Activated effector memory CD4-positive, alpha-beta T cell treated with anti-CD3 and anti-CD28 coated beads, Interleukin-2, amount 50 U/mL, for 16 hours (primary cell): Measurements from ENCODE around the gene PTPN14.

ENCODE experiments used
- DNase-seq: peaks from one replicate; pipeline ENCODE4 v3.0.0-alpha.2; 2020

The PTPN14 gene

DNA sequence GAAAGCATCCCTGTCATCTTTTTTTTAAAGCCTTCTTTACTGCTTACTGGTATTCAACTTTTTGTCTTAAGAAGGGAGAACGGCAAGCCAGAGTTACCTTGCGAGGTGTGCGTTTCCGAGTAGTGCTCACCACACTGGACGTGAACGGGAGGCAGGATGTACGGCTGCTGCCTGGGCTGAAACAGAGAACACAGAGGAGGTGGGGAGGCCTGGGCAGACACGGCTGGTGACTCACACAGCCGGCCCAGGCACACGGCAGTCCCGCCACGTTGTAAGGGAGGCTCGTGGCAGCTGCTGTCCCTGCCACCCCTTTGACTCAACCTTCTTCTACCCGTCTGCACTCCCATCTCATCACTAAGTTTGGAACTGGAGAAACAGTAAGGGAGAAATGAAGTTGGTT, 164.7 kb downstream of the PTPN14 start:
- no peak for DNase-seq

DNA sequence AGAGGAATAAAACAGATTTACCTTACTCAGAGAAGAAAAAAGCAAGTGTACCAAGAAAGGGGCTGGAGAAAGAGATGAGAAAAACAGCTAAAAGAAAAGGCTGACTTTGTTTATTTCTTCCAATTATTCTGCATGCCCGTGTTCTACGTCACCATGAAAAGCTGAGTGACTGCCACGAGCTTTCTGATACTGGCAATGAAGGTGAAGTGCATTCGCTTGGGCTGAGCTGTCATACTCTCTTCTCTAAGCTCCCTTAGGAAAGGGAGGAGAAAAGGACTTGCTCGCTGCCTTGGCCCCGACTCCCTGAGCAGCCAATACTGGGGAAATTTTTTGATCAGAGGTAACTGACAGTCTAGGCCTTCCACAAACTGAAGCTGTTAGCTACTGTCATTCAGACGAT, 165.1 kb downstream of the PTPN14 start:
- DNase-seq = no peak

DNA sequence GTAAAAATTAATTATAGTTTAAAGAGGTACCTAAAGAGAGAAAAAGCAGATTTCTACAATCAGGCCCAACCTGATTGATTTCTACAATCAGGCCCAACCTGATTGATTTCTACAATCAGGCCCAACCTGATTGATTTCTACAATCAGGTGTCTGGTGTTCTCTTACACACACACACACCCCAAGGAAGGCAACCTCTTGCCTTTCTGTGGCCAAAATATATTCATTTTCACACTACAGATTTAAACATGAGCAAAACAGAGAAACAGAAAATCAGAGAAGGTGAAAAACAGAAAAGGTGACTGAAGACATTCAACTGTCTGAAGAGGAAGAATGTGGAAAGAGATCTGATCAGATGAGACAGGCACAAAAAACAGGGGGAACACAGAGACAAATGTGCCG, 166.0 kb downstream of the PTPN14 start:
- no peak for DNase-seq

DNA sequence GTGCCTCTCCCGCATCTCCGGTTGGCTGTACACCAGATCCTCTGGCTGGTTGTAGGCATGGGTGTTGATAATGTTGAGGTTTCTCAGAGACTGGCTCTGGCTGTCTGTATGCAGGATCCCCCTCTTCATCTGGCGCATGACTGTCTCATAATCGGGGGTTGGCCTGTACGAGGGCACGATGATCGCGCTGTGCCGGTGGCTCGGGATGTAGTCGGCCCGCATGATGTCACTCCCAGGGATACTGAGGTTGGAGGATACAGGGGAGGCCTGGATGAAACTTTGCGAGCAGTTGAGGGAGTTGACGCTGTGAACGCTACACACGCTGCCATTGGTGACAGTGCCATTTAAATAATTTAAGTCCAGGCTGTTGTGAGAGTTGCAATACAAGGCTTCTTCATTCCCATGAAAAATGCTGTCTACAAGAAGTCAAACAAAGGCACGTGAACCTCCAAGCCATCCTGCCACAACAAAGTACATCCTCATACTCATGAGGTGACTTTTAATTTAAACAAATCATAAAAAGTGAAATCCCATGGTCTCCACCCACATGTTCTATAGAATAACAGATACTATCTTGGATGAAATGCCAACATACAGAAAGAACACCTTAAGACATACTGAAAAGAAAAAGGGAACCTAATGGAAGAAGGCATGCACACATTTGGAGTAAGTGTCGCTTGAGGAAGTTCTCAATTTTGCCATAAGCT, 166.9 kb downstream of the PTPN14 start:
- DNase-seq = no peak

DNA sequence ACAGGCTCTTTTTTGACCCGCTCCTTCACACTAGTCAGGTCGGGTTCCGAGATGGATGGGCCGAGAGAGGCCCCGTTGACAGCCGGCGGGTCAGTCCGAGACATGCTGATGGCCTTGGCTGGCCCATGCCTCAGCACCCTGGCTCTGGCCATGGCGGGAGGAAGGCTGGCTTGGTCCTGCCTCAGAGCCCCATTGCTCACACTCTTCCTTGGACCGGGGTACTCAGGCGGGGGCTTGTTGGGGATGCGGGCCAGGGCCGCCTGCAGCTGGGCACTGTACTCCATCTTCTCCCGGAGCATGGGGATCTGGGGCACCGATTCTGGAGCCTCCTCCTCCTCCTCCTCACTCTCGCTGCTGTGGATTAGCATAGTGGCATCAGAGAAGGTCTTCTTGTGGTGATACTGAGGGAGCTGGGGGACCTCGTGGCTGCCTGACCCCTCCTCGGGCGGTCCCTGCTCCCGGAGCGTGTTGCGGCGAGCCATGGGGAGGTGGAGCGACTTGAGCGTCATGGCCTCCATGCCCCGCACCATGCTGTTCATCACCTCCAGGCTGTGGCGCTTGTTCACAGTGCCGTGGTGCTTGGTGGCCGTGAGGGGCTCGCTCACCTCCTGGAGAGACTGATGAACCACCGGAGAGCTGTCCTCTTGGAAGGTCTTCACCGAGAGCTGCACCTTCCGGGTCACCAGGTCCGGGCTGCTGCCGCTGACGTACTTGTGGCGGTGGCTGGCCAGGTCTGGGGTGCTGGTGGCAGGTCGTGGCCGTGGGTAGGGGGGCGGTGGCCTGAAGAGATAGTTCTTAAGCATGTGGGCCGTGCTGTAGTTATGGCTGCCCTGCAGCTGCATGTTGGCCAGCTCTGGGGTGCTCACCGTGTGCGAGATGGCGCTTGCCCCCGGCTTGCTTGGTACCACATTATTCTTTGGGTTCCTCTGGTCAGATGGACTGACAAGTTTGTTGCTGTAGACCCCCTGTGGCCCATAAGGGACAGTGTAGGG, 167.7 kb downstream of the PTPN14 start:
- DNase-seq = no peak

DNA sequence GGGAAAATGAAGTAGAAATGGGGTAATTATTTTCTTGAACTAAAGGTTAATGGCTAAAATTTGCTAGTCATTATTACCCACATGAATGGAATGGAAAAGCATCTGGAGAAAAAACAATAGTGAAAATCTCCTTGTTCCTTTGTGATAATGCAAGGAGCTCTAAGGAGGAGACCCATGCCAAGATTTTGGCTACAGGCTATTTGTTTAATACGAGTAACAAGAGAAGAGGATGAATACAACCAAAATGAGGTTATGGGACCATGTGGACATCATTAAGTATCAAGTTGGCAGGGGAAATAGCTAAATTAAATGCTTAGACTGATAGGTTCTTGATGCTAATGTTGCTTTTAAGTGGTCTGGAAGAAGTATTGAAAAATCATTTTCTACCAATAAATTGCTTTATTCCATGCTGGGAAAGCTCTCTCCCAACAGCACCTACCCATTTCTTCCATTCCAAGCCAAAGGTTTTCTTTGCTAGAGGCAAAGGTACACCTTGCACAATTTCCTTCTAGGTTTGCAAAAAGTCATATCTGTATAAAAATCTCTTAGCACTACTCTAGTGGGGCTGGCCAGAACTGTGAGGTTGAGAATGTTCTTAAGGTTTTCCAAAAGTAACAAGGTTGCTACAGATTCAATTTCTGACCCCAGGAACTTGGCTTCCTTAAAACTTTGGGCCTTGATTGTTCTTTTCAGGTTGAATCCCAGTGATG, 170.3 kb downstream of the PTPN14 start:
- no peak for DNase-seq

DNA sequence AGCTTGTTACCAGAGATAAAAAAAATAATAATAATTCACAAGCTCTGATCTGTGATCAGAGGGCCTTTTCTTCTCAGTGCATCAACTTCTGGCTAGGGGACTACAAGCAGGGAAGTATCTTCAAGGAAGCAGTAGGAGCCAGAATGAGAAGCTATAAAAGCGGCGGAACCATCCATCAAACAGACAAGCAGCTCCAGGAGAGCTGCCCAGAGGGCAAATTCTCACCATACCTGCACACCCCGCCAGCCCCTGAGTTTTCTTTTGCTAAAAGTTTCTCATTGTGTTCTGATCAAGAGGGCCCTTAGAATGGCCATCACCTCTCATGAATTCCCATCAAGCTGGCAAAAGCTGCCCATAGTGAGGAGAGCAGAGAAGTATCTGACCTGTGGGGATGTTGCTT, 171.0 kb downstream of the PTPN14 start:
- no peak for DNase-seq

DNA sequence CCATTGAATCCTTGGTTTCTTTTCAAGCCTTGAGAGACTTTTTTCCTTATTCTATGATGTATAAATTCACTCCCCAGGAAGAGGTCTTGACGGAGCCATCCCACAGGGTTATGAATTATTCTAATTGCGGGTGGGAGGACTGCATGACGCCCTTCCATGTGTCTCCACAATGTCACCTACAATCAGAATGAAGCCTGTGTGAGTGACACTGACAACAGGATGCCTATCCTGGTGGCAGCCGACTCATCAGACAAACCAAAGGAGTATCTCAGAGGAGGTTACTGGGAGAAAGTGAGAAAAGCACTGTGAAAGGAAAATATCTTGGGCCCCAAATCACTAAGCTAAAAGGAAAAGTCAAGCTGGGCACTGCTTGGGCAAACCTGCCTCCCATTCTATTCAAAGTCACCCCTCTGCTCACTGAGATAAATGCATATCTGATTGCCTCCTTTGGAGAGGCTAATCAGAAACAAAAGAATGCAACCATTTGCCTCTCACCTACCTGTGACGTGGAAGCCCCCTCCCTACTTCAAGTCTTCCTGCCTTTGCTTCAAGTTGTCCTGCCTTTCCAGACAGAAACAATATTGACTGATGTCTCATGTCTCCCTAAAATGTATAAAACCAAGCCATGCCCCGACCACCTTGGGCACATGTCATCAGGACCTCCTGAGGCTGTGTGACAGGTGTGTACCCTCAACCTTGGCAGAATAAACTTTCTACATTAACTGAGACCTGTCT, 172.0 kb downstream of the PTPN14 start:
- no peak for DNase-seq

DNA sequence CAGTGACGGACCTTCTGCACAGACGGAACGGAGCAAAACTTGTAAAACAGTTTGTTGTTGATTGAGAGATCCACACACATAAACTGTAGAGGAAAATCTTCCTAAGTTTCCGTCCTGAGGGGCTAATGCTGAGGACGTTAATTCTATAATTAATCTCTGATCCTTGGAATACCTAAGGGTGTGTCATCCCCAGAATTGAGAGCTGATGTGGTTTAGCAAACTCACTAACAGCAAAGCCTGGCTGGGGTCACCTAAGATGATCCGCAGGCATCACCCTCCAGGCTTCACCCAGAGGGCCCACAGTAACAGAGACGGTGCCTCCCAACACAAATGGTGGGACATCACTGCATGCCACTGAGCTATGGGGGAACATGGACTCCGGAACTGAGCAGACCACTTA, 172.9 kb downstream of the PTPN14 start:
- no peak for DNase-seq

DNA sequence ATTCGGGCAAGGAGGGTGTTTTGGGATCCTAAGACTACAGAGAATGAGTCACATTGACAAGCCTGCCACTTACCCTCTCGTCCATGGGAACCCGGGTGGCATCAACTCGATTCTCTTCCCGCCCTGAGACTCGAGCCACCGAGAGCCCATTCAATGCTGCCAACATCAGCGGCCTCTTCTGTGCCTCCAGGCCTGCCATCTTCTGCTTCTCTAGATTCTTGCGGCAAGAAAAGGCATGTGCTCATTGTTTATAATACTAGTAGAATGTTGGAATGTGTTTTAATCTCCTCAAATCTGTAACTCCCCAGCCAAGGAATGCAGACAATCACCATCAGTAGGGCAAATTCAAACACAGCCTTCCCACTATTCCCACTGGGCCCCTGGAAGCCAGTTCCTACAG, 173.5 kb downstream of the PTPN14 start:
- DNase-seq = no peak

DNA sequence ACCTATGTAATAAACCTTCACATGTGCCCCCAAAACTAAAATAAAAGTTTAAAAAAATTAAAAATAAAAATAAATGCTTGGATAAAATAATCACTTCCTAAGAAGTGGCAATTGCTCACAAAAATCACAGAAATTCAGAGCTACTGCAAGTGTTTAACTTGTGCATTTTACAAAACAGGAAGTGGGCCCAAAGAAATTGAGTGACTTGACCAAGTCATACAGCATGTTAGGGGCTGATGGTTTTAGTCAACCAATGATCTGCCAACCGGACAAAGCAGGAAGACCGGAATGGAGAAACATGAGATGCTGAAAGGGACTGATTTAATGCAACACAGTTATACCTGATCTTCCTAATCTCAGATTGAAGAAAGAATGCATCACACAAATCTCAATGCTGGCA, 173.9 kb downstream of the PTPN14 start:
- DNase-seq = no peak

DNA sequence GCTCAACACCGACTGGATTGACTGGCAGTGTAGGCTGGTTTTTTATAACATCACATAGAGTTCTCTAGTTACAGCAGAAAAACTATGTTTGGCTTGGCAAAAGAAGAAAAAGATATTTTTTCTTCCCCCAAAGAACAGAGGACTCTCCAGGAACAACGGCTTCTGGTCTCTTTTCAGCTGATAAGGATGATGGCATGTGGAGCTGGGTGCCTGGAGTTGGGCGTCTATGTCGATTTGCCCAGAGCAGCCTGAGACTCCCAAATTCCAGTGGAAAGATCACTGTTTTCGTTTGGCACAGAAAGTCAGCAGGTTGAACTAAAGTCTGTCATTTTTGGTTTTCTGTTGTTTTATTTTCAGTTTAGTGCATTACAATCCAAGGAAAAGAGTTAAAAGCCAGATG, 179.3 kb downstream of the PTPN14 start:
- DNase-seq = no peak

DNA sequence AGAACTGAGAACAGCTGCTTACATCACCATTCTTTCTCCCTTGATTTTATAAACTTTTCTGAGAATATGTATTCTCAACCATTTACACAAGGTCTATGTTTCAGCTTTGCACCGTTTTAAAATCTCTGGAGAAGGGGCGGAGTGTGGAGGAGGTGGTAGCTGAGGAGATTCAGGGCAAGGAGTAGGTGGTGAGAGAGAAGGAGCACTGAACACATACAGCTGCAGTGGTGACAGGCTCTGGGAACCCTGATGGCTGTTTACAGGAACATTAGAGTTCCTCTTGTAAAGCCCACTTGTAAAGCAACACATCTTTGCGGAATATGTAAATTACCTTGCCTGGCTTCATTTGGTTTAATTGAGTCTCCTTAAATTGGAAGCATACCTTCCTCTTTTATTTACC, 180.8 kb downstream of the PTPN14 start:
- no peak for DNase-seq

DNA sequence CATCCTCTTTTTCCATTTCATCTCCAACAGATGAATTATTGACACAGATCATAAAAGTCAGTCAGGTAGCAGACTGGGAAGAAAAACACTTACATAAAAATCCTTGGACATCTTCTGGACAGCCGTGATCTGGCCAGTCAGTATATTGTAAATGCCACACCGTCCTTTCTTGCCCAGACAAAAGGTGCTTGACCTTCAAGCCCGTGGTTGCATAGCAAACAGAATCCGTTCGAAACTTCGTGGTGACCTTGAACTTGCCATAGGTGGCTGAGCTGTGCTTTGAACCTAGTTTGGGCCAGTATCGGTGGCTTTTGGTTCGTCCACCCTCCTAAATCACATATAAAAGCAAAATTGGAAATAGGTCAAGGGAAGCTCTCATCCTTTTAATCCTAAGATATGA, 182.0 kb downstream of the PTPN14 start:
- no peak for DNase-seq

DNA sequence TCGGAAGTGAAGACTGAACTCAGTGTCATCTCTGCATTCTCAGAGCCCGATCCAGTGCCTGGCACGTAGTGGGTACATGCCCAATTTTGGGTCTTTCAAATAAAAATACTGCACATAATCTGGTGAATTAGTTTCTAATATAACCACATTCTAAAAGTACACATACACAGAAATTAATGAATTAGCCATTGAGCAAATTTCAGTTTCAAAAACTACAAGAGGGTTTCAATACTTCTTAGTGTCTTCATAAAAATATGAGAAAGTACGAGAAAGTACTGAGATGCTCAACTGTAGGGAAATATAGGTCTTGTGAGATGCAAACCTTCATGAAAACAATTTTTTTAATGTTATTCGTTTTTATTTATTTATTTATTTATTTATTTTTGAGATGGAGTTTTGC, 183.6 kb downstream of the PTPN14 start:
- no peak for DNase-seq

DNA sequence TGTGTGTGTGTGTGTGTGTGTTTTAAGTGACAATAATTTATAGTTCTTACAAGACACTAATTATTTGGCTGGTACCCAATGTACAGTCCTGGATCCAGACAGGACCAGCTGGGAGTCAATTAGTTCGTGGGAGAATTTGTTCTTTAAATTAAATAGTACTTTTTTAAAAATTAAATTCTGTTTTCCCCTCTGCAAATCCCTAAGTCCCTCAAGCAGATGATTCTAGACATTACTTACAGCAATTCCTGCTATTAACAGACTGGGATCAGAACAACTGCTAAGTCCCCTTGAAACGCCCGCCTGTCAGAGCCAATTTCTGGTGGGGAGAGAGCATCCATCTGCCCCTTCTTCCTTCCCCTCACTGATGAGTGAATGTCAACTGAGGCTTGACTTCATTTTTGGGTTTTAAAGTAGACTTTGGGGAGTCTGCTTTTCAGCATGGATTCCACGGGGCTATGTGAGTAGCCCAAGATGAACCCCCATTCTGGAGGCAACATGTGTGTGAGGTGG, 186.6 kb downstream of the PTPN14 start:
- DNase-seq = no peak

DNA sequence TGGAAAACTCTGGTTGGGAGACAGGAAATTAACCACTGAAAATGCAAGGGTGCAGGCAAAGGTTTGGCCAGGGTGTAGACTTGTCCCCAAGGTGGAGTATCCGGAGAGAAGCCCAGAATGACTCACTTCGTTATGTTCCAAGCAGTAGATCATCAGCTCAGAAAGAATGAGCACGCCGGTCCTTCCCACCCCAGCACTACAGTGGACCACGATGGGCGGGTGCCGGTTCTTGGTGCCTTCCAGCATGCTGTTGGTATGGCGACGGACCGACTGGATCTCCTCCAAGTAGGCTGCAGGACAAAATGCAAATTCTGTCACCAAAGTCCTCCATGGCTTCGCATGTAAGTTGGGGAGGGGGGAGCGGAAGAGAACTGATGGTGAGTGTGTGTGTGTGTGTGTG, 187.0 kb downstream of the PTPN14 start:
- DNase-seq = no peak

DNA sequence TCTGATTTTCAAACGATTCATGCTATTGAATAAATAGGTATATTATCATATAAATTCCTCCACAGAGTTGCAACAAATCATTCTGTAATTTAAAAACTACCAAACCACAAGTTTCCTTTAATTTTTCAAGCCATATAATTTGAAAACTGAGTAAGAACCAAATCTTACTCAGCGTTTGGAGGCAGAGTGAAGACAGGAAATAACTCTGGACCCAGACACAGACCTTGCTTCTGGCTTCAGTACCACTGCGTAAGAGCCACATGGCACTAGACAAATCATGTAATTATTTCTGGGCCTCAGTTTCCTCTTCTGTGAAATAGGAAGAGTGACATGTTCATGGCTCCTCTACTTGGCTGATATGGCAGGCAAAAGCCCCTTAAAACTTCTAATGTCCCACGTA, 188.0 kb downstream of the PTPN14 start:
- DNase-seq = no peak

DNA sequence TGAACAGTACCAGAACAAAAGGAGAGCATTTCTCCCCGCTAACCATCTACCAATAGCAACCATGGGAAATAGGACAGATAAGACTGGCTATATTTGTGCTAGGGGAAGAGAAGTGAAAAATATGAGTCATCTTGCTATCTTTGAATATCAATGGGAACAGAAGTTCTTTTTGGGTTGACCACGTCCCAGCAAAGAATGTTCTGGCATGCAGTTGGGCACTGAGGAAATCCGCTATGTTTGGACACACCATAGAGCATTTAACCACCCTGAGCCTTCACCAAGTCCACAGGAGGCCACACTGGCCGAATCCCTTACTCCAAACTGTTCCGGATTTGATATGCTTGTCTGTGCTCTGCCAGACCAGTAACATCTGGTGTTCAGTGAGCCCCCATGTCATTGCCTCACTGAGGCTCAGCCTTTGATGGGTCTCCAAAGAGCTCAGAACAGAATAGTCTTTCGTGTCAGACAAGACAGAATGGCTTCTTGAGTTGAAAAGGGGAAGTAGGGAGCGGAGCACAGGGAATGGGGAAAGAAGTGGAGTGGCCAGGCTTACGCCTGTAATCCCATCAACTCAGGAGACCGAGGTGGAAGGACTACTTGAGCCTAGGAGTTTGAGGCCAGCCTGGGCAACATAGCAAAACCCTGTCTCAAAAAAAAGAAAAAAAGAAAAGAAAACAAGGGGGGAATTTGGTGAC, 189.1 kb downstream of the PTPN14 start:
- no peak for DNase-seq

DNA sequence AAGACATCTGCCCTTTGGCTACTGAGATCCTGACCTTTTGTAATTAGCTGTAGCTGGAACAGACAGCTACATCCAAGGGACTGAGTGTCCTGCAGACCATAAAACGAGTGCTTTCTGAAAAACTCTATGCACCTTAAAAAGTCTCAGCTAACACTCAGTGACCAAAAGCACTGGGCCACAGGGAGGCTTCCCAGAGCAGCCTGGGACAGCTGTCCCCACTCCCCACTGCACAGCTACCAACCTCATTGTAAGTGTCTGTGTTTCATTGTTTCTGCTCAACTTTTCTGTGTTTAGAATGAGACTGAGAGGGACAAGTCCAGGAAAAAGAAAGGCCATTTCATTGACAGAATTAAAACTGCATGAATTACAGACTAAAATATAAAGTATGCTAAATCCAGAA, 189.8 kb downstream of the PTPN14 start:
- no peak for DNase-seq

DNA sequence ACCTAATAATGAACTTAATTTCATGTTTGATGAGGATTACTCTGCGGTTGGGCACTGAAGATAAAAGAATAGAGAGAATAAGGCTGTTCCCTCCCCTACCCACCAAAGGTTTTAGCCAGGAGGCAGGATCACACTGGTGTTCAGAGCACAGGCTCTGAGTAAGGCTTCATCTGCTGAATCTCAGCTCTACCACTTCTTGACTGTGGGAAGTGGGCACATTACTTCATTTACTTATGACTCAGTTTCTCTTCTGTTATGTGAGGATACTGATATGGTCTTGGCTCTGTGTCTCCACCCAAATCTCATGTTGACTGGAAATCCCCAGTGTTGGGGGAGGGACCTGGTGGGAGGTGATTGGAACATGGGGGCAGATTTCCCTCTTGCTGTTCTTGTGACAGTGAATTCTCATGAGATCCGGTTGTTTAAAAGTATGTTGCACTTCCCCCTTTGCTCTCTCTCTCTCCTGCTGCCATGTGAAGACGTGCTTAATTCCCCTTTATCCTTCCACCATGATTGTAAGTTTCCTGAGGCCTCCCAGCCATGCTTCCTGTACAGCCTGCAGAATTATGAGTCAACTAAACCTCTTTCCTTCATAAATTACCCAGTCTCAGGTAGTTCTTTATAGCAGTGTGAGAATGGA, 190.8 kb downstream of the PTPN14 start:
- DNase-seq = no peak

DNA sequence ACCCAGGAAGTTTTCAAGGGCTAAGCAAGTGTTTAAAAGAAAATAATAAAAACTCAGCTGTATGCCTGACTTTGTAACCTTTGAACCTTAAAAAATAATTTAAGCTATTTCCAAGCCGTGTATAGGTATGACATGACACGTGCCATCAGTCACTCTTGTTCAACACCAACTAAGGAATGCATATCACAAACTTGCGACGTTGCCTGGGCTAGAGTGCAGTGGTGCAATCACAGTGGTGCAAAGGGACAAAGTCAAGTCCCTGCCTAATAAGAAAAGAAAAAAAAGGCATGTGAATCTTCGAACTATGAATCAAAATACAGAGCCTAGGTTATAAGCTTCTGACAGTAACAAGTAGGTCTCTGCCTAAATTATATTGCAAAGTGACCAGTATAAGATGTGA, 191.3 kb downstream of the PTPN14 start:
- DNase-seq = no peak
